Panc1 (cell line): ENCODE measurements around the gene UNC13C. TPM values are rescaled to one million over a fixed set of nuclear protein-coding genes. Genes with fewer than 3 reads are reported as not detected.

Experiments
- ATAC-seq: fragments of 200-7000 bp; cut with Tn5 transposase; 2 replicates; pipeline ENCODE4 v1.9.1; 2020; ENCODE audit warnings: mild to moderate bottlenecking, moderate library complexity
- BruUV-seq: library from RNA; stranded (reverse); fragments of 400-500 nt; replicated peaks from 2 replicates; lab custom pipeline; 2021; lab: Mats Ljungman, UMichigan
- CTCF ChIA-PET: fragments of 300-600 bp; sonication (Branson Sonifier 250); formaldehyde crosslinking; loops from one replicate; lab custom pipeline; 2022; ENCODE audit warnings: antibody characterized with exemption; lab: Charles Lee
- POLR2A ChIA-PET: fragments of 300-600 bp; sonication (Branson Sonifier 250); formaldehyde crosslinking; loops from one replicate; lab custom pipeline; 2022; ENCODE audit warnings: antibody characterized with exemption; lab: Charles Lee
- DNase-seq: peaks from one replicate; pipeline ENCODE4 v3.0.0-alpha.2; 2010; ENCODE audit warnings: low read depth, low spot score
- H3K27ac ChIP-seq: 2 replicates; pipeline ENCODE4 v1.5.1; 2011; ENCODE audit warnings: mild to moderate bottlenecking, low read length, inconsistent platforms
- H3K27me3 ChIP-seq: fragments of 200-500 bp; sonication (Bioruptor generic); 2 replicates; pipeline ENCODE4 v1.6.0; 2014; ENCODE audit warnings: low read length, inconsistent platforms; ENCODE audit not compliant: control insufficient read depth, insufficient read depth
- H3K36me3 ChIP-seq: fragments of 200-500 bp; sonication (Bioruptor generic); 2 replicates; pipeline ENCODE4 v1.5.1; 2014; ENCODE audit warnings: inconsistent platforms, mild to moderate bottlenecking, low read length, moderate library complexity; ENCODE audit not compliant: control insufficient read depth, insufficient read depth
- H3K4me1 ChIP-seq: 2 replicates; pipeline ENCODE4 v1.5.1; 2011; ENCODE audit warnings: inconsistent platforms, mild to moderate bottlenecking, low read length, moderate library complexity; ENCODE audit not compliant: control insufficient read depth, insufficient read depth
- H3K4me3 ChIP-seq, 2 experiments: 2 replicates each; pipeline ENCODE4 v1.5.1; 2011 to 2012; ENCODE audit warnings: low read depth in 2 of 2, low read length in 2 of 2, mild to moderate bottlenecking in 2 of 2, inconsistent platforms in 1 of 2, moderate library complexity in 1 of 2
- H3K9me3 ChIP-seq: fragments of 200-500 bp; sonication (Bioruptor generic); 2 replicates; pipeline ENCODE4 v1.5.1; 2014; ENCODE audit warnings: low read depth, mild to moderate bottlenecking, inconsistent platforms, low read length, moderate library complexity; ENCODE audit not compliant: control insufficient read depth, insufficient read depth
- CTCF ChIP-seq: fragments of 450-650 bp; IDR thresholded peaks from 2 replicates; pipeline ENCODE4 v1.5.1; 2017; ENCODE audit warnings: mild to moderate bottlenecking
- POLR2AphosphoS5 ChIP-seq: IDR thresholded peaks from 2 replicates; pipeline ENCODE4 v1.6.1; 2012; ENCODE audit warnings: mild to moderate bottlenecking, low read depth, low read length, moderate library complexity
- REST ChIP-seq, 2 experiments: IDR thresholded peaks; 2 replicates each; pipeline ENCODE4 v1.6.1; 2011 to 2012; ENCODE audit warnings: low read depth in 2 of 2, control low read depth in 1 of 2, low read length in 1 of 2, mild to moderate bottlenecking in 1 of 2, moderate library complexity in 1 of 2; ENCODE audit not compliant: insufficient read depth in 1 of 2
- SIN3A ChIP-seq: IDR thresholded peaks from 2 replicates; pipeline ENCODE4 v1.6.1; 2012; ENCODE audit warnings: low read depth, mild to moderate bottlenecking, low read length, moderate library complexity, borderline replicate concordance; ENCODE audit not compliant: insufficient read depth
- TCF7L2 ChIP-seq: IDR thresholded peaks from 2 replicates; pipeline ENCODE4 v1.6.1; 2011; ENCODE audit warnings: mild to moderate bottlenecking, low read depth, low read length, inconsistent platforms
- in situ Hi-C: cut with HindIII; loops from 2 replicates; pipeline ENCODE4 v1.10.0; 2016; ENCODE audit warnings: low sequenced_read_pairs, low pct_unique_long_range_greater_than_20kb
- intact Hi-C: fragments of 100-400 bp; cut with micrococcal nuclease; formaldehyde crosslinking; loops from one replicate; pipeline ENCODE4 v1.10.0; 2022; ENCODE audit not compliant: unreplicated experiment
- total RNA-seq: library from RNA; stranded (reverse); gene quantifications from one replicate; pipeline ENCODE4 v1.2.1, GENCODE V29; 2021; ENCODE audit not compliant: unreplicated experiment

Gene UNC13C
- total RNA-seq, 1 experiment from 2014 or later: not detected

GRCh38 chr15:54298396-54298795 lies 320.2 kb downstream of the UNC13C start:
- no peaks in the 10 kb centered on the region for H3K36me3 ChIP-seq
- H3K27me3 ChIP-seq: no peaks in the 10 kb centered on the region
- no peak overlapping the region for H3K4me3 ChIP-seq
- no peak for DNase-seq
- in situ Hi-C loops (no loop called here), intact Hi-C loops (no loop called here)
- no peak for ATAC-seq
- no peaks in the 10 kb centered on the region for H3K4me1 ChIP-seq
- no TSS peak for BruUV-seq
- CTCF ChIA-PET: no interaction called here
- POLR2A ChIA-PET: no interaction called here
- H3K9me3 ChIP-seq: no peaks in the 10 kb centered on the region
- no peak overlapping the region for H3K27ac ChIP-seq
- TF ChIP-seq TCF7L2 (no peak), SIN3A (no peak), CTCF (no peak), REST (IDR thresholded peaks at IDR 0.05; ENCODE audit: insufficient read depth in 1 of 2, low read depth in 2 of 2, low read length in 1 of 2) (no peak), POLR2AphosphoS5 (no peak)

- no peaks in the 10 kb centered on the region for H3K27me3 ChIP-seq
- TF ChIP-seq REST (IDR thresholded peaks at IDR 0.05; ENCODE audit: insufficient read depth in 1 of 2, low read depth in 2 of 2, low read length in 1 of 2): no peak
- TF ChIP-seq POLR2AphosphoS5: no peak
- no peak for TF ChIP-seq CTCF
- no peak for TF ChIP-seq SIN3A
- no peak for TF ChIP-seq TCF7L2
- in situ Hi-C loops: no loop called here
- no peak overlapping the region for H3K27ac ChIP-seq
- intact Hi-C loops: no loop called here
- DNase-seq (no peak), ATAC-seq (no peak)
- H3K4me1 ChIP-seq: no peaks in the 10 kb centered on the region
- H3K9me3 ChIP-seq: no peaks in the 10 kb centered on the region
- H3K4me3 ChIP-seq: no peak overlapping the region
- POLR2A ChIA-PET: no interaction called here
- no peaks in the 10 kb centered on the region for H3K36me3 ChIP-seq
- CTCF ChIA-PET: no interaction called here
- BruUV-seq: no TSS peak
Observed at GRCh38 chr15:54304321-54304720, 326.1 kb downstream of the UNC13C start.
